GM18519 (cell line): ENCODE measurements around the gene SAXO1.
"Not testable (repeated sequence)": the region's sequence is repeated elsewhere in the genome, so short reads cannot be mapped to it uniquely, and the experiment has no call there.

Source experiments
- ATAC-seq: cut with Tn5 transposase; IDR thresholded peaks from one replicate; pipeline ENCODE4 v1.9.1; 2021; ENCODE audit warnings: mild to moderate bottlenecking, moderate library complexity; ENCODE audit not compliant: unreplicated experiment, low FRiP score

SAXO1 gene, protein sequence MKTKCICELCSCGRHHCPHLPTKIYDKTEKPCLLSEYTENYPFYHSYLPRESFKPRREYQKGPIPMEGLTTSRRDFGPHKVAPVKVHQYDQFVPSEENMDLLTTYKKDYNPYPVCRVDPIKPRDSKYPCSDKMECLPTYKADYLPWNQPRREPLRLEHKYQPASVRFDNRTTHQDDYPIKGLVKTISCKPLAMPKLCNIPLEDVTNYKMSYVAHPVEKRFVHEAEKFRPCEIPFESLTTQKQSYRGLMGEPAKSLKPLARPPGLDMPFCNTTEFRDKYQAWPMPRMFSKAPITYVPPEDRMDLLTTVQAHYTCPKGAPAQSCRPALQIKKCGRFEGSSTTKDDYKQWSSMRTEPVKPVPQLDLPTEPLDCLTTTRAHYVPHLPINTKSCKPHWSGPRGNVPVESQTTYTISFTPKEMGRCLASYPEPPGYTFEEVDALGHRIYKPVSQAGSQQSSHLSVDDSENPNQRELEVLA

GRCh38 chr9:19033015-19033414 is at the start of gene SAXO1:
Gene SAXO1 (minus strand): TSS chr9:19033209. CDS start chr9:19032908, 301 bp downstream.
- ATAC-seq: no peak

DNA sequence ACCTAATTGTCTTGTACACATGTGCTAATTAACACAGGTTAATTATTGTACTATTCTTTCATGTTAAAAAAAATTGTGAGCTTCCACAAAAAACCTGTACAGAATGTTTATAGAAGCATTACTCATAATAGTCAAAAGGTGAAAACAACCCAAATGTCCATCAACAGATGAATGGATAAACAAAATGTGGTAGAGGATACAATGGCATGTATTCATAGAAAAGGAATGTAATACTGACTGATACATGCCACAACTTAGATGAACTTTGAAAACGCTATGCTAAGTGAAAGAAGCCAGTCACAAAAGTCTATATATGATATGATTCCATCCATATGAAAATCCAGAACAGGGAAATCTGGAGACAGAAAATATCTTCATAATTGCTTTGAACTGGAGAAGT is 41.8 kb upstream of the SAXO1 start:
- no peak for ATAC-seq

GRCh38 chr9:19074229-19074628 is 41.2 kb upstream of the SAXO1 start:
- ATAC-seq: no peak

DNA sequence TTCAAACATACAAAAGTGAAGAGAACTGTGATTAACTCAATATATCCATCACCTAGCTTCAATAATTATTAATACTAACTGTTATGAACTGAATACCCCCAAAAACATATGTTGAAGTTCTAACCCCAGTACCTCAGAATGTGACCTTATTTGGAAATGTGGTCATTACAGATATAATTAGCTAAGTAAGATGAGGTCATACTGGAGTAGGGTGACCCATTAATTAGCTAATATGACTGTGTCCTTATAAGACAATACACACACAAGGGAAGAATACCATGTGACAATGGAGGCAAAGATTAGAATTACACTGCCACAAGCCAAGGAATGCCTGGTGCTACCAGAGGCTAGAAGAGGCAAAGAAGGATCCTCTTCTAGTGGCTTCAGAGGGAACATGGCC is 24.0 kb upstream of the SAXO1 start:
- no peak for ATAC-seq

GRCh38 chr9:19050637-19051591 is 17.9 kb upstream of the SAXO1 start:
- no peak for ATAC-seq

DNA sequence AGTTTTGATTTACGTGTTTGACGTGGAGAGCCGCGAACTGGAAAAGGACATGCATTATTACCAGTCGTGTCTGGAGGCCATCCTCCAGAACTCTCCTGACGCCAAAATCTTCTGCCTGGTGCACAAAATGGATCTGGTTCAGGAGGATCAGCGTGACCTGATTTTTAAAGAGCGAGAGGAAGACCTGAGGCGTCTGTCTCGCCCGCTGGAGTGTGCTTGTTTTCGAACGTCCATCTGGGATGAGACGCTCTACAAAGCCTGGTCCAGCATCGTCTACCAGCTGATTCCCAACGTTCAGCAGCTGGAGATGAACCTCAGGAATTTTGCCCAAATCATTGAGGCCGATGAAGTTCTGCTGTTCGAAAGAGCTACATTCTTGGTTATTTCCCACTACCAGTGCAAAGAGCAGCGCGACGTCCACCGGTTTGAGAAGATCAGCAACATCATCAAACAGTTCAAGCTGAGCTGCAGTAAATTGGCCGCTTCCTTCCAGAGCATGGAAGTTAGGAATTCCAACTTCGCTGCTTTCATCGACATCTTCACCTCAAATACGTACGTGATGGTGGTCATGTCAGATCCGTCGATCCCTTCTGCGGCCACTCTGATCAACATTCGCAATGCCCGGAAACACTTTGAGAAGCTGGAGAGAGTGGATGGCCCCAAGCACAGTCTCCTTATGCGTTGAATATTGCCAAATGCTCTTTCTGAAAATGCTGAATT is 17.1 kb upstream of the SAXO1 start:
- no peak for ATAC-seq

GRCh38 chr9:19048966-19049916 is 16.2 kb upstream of the SAXO1 start, which contains the start of gene RRAGA:
Gene RRAGA (plus strand): TSS chr9:19049427. CDS start chr9:19049660, 233 bp downstream.
- peak; percentile 87 for ATAC-seq

DNA sequence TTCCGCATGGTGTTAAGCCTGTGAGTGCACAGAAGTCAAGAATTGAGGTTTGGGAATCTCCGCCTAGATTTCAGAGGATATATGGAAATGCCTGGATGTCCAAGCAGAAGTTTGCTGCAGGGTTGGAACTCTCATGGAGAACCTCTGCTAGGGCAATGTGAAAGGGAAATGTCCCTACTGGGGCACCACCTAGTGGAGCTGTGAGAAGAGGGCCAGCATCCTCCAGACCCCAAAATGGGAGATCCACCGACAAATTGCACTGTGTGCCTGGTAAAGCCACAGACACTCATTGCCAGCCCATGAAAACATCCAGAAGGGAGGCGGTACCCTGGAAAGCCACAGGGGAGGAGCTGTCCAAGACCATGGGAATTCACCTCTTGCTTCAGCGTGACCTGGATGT is 3.6 kb upstream of the SAXO1 start:
- no peak for ATAC-seq

- no peak for ATAC-seq
These were observed 603 bp downstream of the SAXO1 start for GRCh38 chr9:19032406-19032805.

GRCh38 chr9:19030899-19031298 is 2.1 kb downstream of the SAXO1 start:
- ATAC-seq: peak; percentile 93

- ATAC-seq: peak; percentile 48
These were observed 4.1 kb downstream of the SAXO1 start for GRCh38 chr9:19028835-19029451.

GRCh38 chr9:19027825-19028224 is 5.2 kb downstream of the SAXO1 start:
- no peak for ATAC-seq

GRCh38 chr9:19026375-19026774 is 6.6 kb downstream of the SAXO1 start:
- ATAC-seq: no peak

GRCh38 chr9:19023078-19023477 is 9.9 kb downstream of the SAXO1 start:
- ATAC-seq: no peak

- ATAC-seq: no peak
These were observed 10.8 kb downstream of the SAXO1 start for GRCh38 chr9:19022206-19022605.

- ATAC-seq: not testable (repeated sequence)
These were observed 11.4 kb downstream of the SAXO1 start for GRCh38 chr9:19021649-19022048.

DNA sequence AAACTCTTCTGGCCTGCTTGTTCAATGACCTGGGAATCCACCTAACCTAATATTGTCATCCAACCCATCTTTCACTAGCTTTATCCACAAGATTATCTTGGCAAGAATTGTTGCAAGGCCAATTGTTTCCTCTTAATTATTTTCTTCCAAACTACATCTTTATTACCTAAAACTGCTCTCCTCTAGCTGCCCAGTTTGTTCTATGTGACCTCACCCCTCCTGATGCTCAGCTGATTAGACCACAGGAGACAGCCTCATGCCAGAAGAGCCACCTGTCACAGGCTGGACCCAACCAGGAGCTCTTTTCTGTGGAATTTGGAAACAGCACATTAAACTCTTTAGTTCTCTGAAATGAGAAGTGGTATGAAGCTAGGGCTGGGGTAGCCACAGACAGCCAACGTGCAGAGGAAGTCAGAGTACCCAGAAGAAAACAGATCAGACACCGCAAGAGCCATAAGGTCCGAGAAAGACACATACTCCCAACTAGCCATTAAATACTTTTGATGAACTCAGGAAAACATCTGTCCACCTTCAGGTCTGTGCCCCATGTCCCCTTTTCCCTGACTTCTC is 12.0 kb downstream of the SAXO1 start:
- no peak for ATAC-seq

- ATAC-seq: no peak
These were observed 14.8 kb downstream of the SAXO1 start for GRCh38 chr9:19018201-19018600.
